ENCODE measurements around the gene HMCN1.

The HMCN1 gene

DNA sequence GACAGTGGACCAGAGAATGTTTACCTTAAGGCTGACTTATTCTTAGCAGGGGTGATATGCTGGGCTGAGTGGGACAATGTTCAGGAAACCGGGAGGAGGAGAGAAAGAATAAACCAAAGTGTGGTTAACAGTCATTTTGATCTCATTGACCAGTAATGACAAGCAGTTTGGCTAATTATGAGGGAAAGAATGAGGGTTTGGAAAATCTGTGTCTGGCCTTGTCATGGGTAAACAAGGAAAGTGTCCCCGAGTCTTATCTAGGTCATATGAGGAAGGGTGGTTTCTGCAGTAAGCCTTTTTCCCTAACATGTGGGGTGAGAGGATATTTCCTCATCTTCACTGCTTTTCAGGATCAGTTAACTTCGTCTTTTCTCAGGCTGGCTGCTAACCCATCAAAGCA, 485.9 kb downstream of the HMCN1 start:
- no peak for DNase-seq (ENCODE audit: low read depth in 1 of 2, low spot score in 1 of 2)

GRCh38 chr1:186220911-186221310, 486.7 kb downstream of the HMCN1 start:
- DNase-seq (ENCODE audit: low read depth in 1 of 2, low spot score in 1 of 2), result no peak

DNA sequence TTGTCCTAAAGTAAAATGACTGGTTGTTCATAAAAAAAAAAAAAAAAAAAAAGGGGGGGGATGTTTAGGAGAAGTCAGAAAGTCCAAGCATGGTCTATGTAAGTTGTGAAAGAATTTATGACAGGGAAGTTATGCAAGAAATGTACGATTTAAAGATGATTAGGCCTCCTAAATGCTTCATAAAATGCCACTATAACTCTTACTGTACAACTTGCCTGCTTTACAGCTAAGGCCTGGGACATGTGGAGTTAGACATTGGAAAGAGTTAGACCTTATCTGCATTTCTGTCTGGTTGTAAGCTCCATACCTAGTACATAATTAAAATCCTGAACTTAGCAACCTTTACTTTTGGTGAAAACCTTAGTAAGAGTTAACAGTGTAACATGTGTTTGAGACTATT, 490.9 kb downstream of the HMCN1 start:
- no peak for DNase-seq (ENCODE audit: low read depth in 1 of 2, low spot score in 1 of 2)

DNA sequence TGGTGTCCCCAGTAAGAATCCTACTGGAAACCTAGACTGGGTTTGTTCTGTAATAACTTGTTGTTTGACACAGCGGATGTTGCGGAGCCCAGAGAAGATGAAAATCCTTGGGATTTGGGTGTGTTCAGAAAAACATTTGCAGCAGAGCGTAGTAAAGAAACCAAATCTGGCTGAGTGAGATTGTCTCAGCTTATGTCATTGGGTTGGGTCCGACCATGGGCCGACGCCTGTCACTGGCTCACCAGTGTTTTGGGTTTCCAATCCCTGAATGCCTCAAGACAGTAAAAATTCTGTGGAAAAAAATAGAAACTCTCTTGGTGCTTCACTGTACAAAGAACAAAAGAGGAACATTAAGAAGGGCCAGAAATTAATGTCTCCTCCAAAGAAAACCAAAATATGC, 494.6 kb downstream of the HMCN1 start:
- DNase-seq (ENCODE audit: low read depth in 1 of 2, low spot score in 1 of 2), result no peak

GRCh38 chr1:186231861-186232436, 497.8 kb downstream of the HMCN1 start:
- DNase-seq (ENCODE audit: low read depth in 1 of 2, low spot score in 1 of 2), result no peak

GRCh38 chr1:186234976-186235686, 500.9 kb downstream of the HMCN1 start:
- no peak for DNase-seq (ENCODE audit: low read depth in 1 of 2, low spot score in 1 of 2)

GRCh38 chr1:186235696-186236095, 501.5 kb downstream of the HMCN1 start:
- no peak for DNase-seq (ENCODE audit: low read depth in 1 of 2, low spot score in 1 of 2)

- DNase-seq (ENCODE audit: low read depth in 1 of 2, low spot score in 1 of 2), result no peak
Measured at GRCh38 chr1:186236921-186237320, 502.7 kb downstream of the HMCN1 start.

- no peak for DNase-seq (ENCODE audit: low read depth in 1 of 2, low spot score in 1 of 2)
Measured at GRCh38 chr1:186239171-186239570, 505.0 kb downstream of the HMCN1 start.

DNA sequence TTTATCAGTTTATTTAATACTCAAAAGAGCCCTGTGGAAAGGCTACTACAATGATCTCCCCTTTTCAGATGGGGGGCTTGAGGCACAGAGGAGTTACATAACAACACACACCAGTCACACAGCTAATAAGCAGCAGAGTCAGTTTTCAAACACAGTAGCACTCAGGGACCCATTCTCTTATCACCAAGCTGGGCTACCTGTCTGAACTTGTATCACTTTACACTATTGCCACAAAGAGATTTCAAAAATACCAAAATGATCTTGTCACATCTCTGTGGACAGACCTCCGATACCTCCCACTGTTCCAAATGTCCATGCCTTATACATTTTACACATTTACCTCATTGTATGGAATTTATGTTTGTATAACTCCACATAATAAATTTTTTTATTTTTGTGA, 506.2 kb downstream of the HMCN1 start:
- DNase-seq (ENCODE audit: low read depth in 1 of 2, low spot score in 1 of 2), result no peak
